GM12801 (cell line): ENCODE measurements around the gene AP5Z1.

Experiments used
- CTCF ChIP-seq: IDR thresholded peaks from one replicate; pipeline ENCODE4 v1.5.1; 2011; ENCODE audit warnings: control low read depth; ENCODE audit not compliant: insufficient read length; ENCODE audit errors: extremely low read depth

The AP5Z1 gene

DNA sequence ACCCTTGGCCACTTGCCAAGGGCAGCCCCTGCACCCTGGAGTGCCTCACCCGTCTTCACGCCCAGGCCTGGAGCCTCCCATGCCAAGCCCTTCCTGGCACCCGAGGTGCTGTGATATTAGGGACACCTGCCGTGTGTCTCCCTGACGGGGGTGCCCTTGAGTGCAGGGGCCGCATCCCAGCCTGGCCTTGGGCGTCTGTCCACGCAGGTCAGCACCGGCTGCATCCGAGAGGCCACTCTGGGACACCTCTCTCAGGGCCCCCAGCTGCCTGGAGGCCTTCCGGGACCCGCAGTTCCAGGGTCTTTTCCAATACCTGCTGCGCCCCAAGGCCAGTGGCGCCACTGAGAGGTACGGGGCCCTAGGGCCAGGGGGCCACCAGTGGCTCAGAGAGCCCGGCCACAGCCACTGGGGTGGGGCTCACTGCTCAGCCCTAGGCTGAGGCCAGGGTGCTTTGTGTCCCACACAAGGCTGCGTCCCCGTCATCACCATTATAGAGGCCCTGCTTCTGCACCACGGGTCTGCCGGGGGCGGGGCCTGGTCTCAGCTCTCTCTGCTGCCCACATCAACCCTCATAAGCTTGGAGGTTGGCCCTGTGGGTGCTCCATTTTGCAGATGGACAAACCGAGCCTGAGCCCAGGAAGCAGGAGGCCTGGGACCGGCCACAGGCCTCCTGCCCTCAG lies 12.7 kb downstream of the AP5Z1 start:
- no peak for TF ChIP-seq CTCF

- no peak for TF ChIP-seq CTCF
Measured at GRCh38 chr7:4788627-4789189, 13.3 kb downstream of the AP5Z1 start.

- TF ChIP-seq CTCF: no peak
Measured at GRCh38 chr7:4789194-4790077, 14.0 kb downstream of the AP5Z1 start.

GRCh38 chr7:4790078-4790465 lies 14.6 kb downstream of the AP5Z1 start:
- no peak for TF ChIP-seq CTCF

DNA sequence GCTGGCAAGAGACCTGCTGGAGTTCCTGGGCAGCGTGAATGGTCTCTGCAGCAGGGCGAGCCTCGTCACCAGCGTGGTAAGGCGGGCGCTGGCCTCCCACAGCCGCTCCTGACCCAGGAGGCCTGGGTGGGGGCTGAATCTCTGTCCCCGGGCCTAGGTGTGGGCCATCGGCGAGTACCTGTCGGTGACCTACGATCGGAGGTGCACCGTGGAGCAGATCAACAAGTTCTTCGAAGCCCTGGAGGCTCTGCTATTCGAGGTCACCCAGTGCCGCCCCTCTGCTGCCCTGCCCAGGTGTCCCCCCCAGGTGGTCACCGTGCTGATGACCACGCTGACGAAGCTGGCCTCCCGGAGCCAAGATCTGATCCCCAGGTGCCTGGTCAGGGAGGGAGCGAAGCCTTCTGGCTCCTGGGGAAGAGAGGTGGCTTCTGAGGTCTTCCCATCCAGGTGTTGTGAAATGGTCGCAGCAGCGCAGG lies 15.1 kb downstream of the AP5Z1 start:
- TF ChIP-seq CTCF: no peak

- no peak for TF ChIP-seq CTCF
Measured at GRCh38 chr7:4791101-4791737, 15.8 kb downstream of the AP5Z1 start.

DNA sequence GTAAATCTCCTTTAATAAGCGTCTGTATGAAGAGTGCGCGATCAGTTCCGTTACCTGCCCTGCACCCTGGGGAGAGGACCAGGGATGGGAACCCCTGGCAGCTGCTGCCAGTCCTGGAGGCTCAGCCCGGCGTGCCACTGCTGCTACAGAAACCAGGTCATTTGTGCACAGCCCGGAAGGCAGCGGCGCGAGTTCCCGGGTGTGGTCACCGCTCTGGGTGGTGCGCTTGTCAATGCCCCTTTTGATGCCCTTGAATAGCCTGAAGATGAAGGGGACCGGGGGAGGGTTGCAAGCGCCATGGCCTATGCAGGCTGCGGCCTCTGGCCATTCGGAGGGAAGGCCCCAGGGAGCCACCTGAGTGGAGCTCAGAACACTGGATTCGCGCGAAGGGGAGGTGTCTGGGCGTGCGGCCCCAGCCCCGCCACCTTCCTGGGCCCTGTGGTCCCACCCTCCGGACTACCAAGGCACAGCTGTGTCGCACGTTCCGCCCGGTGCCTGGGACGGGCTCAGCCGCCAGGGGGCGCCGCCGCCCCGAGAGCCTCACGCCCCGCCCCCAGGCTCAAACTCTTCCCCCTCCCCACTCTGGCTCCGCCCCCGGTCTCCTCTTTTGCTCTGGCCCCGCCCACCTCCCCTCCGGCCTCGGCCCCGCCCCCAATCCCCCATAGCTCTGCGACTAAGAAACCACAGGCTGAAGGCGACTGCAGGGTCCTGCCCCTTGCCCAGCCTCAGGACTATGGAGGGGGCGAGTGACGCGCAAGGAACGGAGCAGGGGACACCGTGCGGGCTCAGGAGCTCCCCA lies 16.5 kb downstream of the AP5Z1 start:
- no peak for TF ChIP-seq CTCF
